Stimulated activated CD4-positive, alpha-beta T cell treated with anti-CD3 and anti-CD28 coated beads, Interleukin-1b, Interleukin-23, amount 100 ng/mL, for 1 hour (primary cell): Measurements from ENCODE around the gene COPG1.
"Not testable (repeated sequence)": the region's sequence is repeated elsewhere in the genome, so short reads cannot be mapped to it uniquely, and the experiment has no call there.

Experiments used
- DNase-seq, 2 donors: peaks; one replicate each; pipeline ENCODE4 v3.0.0-alpha.2; 2020; ENCODE audit warnings: low read depth in 2 of 2

Gene COPG1, protein sequence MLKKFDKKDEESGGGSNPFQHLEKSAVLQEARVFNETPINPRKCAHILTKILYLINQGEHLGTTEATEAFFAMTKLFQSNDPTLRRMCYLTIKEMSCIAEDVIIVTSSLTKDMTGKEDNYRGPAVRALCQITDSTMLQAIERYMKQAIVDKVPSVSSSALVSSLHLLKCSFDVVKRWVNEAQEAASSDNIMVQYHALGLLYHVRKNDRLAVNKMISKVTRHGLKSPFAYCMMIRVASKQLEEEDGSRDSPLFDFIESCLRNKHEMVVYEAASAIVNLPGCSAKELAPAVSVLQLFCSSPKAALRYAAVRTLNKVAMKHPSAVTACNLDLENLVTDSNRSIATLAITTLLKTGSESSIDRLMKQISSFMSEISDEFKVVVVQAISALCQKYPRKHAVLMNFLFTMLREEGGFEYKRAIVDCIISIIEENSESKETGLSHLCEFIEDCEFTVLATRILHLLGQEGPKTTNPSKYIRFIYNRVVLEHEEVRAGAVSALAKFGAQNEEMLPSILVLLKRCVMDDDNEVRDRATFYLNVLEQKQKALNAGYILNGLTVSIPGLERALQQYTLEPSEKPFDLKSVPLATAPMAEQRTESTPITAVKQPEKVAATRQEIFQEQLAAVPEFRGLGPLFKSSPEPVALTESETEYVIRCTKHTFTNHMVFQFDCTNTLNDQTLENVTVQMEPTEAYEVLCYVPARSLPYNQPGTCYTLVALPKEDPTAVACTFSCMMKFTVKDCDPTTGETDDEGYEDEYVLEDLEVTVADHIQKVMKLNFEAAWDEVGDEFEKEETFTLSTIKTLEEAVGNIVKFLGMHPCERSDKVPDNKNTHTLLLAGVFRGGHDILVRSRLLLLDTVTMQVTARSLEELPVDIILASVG

DNA sequence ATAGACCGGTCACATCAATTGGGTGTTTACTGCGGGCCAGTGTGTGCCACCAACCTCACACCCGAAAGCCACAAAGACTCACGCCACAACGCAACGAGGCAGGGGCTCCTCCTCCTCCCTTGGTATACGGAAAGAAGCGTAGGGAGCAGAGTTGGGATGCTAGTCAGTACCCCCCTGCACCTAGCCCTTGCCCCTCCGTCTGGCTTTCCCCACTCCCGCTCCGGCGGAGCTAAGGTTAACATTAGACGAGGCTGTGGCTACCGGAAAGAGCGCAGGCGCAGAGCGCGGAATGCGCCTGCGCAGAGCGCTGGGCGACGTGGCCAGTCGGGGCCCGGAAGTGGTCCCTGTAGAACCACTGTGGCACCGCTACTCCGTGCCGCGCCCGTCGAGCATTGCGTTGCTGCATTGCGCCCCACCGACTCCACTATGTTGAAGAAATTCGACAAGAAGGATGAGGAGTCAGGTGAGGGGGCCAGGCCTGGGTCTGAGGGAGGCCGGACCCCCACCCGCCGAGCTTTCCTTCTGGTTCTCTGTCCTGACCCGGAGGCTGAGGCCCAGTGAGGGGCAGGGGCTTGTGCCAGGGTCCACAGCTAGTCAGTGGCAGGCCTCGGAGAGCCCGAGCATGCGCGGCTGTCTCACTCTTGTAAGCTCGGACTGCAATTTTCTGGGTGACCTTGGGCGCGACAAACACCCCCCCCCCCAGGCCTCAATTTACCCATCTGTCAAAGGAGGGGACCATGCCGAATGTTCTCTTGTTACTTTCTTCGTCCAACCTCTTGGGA lies at the start of gene COPG1:
COPG1 (plus strand) TSS at position 323 of the 782 bp plus-strand sequence; CDS start at position 427, 104 bp downstream.
- DNase-seq, result peak; percentile 73 to 75

- DNase-seq, result no peak
Observed at GRCh38 chr3:129204473-129204872, 44.9 kb upstream of the COPG1 start.

DNA sequence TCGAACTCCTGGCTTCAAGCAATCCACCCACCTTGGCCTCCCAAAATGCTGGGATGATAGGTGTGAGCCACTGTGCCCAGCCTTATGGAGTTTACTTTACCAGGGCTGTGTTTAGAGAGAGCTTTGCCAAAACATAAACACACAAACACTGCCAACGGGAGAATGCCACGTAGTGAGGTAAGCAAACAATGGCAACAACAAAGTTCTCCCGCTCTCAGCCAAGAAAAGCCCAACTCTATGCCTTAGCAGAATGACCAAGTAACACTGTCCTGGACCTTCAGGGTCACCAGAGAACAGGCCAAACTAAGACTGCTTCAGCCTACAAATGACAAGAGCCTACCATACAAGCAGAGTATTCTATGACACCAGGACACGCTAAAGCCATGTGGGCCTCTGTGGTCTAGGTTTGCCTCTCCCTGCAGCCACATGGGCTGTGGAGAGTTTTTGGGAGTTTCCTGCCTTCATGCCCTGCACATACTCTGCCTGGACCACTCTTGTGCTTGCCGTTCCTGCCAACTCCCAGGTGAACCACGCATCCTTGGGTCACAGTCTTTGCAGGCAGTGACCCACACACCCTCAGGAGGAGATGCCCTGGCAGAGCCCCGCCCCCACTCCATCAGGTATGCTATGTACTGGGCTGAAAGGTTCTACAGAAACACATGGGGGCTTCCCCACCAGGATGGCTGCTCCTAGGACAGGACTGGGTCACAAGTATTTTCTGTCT lies 44.1 kb upstream of the COPG1 start:
- DNase-seq, result no peak

DNA sequence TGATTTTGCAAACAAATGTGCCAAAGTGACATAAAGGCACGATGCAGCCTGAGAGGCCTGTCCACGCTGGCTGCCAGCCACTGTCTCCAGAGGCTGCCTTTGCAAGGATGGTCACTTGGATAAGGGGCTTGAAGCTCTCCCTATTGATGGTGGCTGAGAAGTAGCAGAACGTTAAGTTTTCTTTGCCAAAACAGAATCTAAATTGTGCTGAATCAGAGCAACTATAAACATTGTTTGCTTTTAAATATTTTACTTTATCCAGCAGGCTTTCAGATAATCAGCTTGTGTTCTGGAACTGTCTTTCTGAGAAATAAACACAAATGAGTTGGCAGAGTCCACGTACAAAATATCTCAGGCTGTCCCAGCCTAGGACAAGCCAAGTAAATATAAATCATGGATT lies 41.9 kb upstream of the COPG1 start:
- no peak for DNase-seq

DNA sequence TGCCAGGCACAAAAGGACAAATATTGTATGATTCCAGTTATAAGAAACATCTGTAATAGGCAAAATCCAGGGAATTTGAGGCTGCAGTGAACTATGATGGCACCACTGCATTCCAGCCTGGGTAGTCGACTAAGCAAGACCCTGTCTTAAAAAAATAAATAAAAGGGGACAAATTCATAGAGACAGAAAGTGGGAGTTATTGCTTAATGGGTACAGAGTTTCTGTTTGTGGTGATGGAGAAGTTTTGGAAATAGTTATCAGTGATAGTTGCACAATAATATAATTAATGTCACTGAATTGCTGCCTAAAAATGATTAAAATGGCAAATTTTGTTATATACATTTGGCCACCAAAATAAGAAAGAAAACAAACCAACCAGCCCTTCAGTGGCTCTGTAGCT lies 38.1 kb upstream of the COPG1 start:
- no peak for DNase-seq

DNA sequence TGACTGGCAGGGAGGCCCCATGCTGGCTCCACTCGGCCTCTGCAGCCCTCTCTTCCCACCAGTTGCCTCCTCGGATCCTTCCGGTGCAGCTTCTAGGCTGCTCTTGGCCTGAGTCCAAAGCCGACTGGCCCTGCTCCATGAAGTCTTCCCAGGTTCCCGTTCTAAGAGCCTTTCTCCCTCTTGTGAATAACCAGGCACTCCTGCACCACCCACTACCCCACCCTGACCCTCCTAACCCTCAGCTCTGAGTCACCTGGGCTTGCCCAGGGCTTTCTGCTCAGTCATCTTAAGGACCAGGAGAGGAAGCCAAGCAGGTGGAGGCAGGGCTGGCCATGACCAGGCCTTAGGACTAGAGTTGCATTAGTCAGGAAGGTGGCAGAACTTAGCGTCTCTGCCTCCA lies 37.6 kb upstream of the COPG1 start:
- no peak for DNase-seq

DNA sequence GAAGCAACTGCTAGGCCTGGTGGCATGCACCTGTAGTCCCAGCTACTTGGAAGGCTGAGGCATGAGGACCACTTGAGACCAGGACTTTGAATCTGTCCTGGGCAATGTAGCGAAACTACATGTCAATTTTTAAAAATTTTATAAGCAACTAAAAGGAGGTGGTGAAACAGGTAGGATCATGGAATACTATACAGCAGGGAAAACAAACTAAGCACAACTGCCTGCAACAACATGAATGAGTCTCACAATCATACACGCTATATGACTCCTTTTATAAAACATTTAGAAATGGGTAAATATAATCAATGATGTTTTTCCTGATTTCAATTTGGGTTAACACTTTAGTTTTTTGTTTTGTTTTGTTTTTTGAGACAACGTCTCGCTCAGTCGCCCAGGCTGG lies 36.2 kb upstream of the COPG1 start:
- DNase-seq, result no peak

DNA sequence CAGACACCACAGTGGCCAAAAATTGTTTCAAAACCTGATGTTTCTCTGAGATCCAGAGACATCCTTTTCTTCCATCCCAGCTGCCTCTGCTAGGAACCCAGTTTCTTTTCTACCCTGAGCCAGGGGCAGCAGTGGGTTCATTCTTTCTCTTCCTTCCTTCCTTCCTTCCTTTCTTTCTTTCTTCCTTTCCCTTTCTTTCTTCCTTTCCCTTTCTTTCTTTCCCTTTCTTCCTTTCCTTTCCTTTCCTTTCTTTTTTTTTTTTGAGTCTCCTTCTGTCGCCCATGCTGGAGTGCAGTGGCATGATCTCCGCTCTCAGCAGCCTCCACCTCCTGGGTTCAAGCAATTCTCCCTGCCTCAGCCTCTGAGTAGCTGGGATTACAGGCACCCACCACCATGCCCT lies 30.7 kb upstream of the COPG1 start:
- no peak for DNase-seq

- DNase-seq, result not testable (repeated sequence)
Observed at GRCh38 chr3:129224387-129224786, 25.0 kb upstream of the COPG1 start.

DNA sequence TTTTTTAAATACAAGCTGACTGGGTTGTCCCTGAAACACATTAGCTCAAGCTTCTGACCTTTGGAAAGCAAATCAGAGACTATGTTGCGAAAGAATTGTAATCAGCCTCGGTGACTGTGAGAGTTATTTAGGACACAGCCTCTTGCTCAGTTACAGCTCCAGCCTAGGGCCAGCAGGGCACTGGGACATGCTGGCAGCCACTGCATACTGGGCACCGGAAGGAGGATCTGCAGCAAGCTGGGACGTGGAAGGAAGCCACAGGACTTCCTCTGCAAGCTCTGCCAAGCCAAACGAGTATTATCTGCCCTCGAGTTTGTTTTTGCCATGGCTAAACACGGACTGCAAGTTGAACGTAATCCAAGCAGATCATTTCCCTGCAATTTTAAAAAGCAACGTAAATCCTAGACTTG lies 24.4 kb upstream of the COPG1 start:
- DNase-seq, result no peak

GRCh38 chr3:129226374-129226773 lies 23.0 kb upstream of the COPG1 start:
- no peak for DNase-seq

- no peak for DNase-seq
Observed at GRCh38 chr3:129228891-129229585, 20.4 kb upstream of the COPG1 start.

DNA sequence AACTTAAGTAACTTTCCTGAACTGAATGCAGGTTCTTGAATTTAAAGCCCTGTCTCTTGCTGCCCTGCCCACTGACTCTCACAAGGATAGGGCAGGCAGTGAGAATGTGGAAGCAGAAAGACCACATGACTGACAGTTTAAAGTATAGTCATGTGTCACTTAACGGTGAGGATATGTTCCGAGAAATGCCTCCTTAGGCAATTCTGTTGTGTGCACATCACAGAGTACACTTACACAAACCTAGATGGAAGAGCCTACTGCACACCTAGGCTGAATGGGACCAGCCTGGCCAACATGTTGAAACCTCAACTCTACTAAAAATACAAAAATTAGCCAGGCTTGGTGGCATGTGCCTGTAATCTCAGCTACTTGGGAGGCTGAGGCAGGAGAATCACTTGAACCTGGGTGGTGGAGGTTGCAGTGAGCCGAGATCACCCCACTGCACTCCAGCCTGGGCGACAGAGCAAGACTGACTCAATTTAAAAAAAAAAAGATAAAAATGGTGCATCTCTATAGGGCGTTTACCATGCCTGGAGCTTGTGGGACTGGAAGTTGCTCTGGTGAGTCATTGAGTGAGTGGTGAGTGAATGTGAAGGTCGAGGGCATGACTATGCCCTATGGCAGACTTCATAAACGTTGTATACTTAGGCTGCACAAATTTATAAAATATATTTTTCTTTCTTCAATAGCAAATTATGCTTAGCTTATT lies 18.9 kb upstream of the COPG1 start:
- DNase-seq, result no peak

DNA sequence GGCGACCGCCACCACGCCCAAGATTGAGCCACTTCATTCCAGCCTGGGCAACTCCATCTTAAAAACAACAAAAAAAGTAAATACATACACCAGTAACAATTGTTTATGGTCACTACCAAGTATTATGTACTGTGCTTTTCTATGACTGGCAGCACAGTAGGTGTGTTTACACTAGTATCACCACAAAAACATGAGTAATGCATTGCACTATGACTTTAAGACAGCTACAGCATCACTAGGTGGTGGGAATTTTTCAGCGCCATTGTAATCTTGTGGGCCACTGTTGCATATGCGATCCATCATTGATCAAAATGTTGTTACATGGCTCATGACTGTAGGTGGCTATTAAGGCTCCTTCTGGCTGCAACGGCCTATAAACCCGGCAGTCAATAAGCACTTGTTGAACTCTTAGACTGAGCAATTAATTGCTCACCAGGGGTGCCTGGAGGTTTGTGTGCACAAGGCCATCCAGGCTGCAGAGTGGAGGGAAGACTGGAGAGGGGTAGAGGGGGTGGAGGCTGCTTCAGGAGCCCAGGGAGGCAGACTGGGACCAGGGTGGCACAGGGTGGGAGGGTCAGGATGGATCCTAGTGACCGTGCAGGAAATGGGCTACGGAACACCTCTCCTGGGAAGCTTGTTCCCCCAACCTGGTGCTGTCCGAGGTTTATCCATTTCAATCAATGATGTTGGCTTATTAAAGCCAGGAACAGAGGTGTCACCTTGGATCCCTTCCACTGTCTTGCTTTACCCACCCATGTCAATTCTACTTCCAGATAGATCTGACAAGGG lies 17.9 kb upstream of the COPG1 start:
- DNase-seq, result no peak

DNA sequence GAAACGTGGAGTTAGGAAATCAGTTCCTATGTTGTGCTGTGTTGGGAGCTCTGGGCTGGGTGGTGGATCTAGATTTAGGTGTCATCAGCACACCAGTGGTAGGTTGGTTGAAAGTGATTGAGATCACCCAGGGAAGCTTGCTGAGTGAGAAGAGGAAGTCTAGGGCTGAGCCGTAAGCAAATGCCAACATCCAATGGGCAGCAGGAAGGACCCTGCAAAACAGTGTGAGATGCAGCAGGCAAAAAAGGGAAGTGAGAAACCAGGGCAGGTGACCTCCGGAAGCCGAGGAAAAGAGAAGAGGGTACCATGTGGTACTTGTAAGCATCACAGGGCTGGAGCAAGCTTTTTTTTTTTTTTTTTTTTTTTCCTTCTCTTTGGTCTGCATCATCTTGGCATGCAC lies 15.9 kb upstream of the COPG1 start:
- no peak for DNase-seq

GRCh38 chr3:129234441-129234840 lies 15.0 kb upstream of the COPG1 start:
- no peak for DNase-seq

DNA sequence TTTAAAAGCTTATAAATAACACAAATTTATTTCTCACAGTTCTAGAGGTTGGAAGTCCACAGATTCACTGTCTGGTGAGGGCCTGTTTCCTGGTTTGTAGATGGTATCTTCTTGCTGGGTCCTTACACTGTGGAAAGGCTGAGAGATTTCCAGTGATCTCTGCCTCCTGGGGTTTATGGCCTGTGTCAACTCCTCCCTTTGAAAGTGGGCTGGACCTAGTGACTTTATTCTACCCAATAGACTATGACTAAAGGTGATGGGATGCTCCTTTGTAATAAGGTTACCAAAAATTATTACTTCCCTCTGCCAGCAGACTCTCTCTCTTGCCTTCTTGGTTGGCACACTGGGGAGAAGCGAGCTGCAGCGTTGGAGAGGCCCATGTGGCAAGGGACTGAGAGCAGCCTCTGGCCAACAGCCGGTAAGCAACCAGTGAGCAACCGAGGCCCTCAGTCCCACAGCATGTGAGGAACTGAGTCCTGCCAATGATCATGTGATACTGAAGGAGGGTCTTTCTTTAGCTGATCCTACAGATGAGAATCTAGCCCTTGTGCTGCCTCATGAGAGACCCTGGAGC lies 14.0 kb upstream of the COPG1 start:
- DNase-seq, result no peak

- no peak for DNase-seq
Observed at GRCh38 chr3:129238945-129239705, 10.3 kb upstream of the COPG1 start.
